MCF 10A (cell line): Measurements from ENCODE around the gene SUSD2. TPM values are rescaled to one million over a fixed set of nuclear protein-coding genes. Genes with fewer than 3 reads are reported as not detected.
A peak's percentile ranks its signal among the peaks of the same experiment; 100 is the strongest.
"Not testable (repeated sequence)": the region's sequence is repeated elsewhere in the genome, so short reads cannot be mapped to it uniquely, and the experiment has no call there.

Experiments
- Bru-seq: library from RNA; stranded (reverse); fragments of 400-500 nt; gene quantifications from one replicate; lab custom pipeline; 2021; lab: Mats Ljungman, UMichigan
- BruChase-seq, 2 experiments: library from RNA; stranded (reverse); fragments of 400-500 nt; gene quantifications; one replicate each; lab custom pipeline; 2021; lab: Mats Ljungman, UMichigan
- BruUV-seq: library from RNA; stranded (reverse); fragments of 400-500 nt; replicated peaks from 2 replicates; lab custom pipeline; 2021; lab: Mats Ljungman, UMichigan
- CTCF ChIA-PET: fragments of 300-600 bp; sonication (Branson Sonifier 250); formaldehyde crosslinking; extraction: SDS; loops from one replicate; lab custom pipeline; 2021; ENCODE audit warnings: antibody characterized with exemption, inconsistent platforms; lab: Yijun Ruan, JAX
- POLR2A ChIA-PET: fragments of 300-600, 350-650 bp; sonication (Branson Sonifier 250); formaldehyde crosslinking; extraction: SDS; loops from one replicate; lab custom pipeline; 2020; ENCODE audit warnings: antibody characterized with exemption, inconsistent platforms; lab: Yijun Ruan, JAX
- DNase-seq: peaks from one replicate; pipeline ENCODE4 v3.0.0-alpha.2; 2018; ENCODE audit not compliant: unreplicated experiment
- H3K27ac Mint-ChIP-seq: one replicate; pipeline ENCODE4 v1.8.0; 2022; ENCODE audit warnings: mild to moderate bottlenecking, low read depth, mixed read lengths; ENCODE audit not compliant: unreplicated experiment
- H3K27me3 Mint-ChIP-seq: one replicate; pipeline ENCODE4 v1.8.0; 2022; ENCODE audit warnings: mixed read lengths; ENCODE audit not compliant: insufficient read depth, unreplicated experiment
- H3K36me3 Mint-ChIP-seq: one replicate; pipeline ENCODE4 v1.8.0; 2022; ENCODE audit warnings: mild to moderate bottlenecking, moderate library complexity, mixed read lengths; ENCODE audit not compliant: insufficient read depth, unreplicated experiment
- H3K4me1 Mint-ChIP-seq: one replicate; pipeline ENCODE4 v1.8.0; 2022; ENCODE audit warnings: mixed read lengths; ENCODE audit not compliant: insufficient read depth, unreplicated experiment
- H3K4me3 Mint-ChIP-seq: one replicate; pipeline ENCODE4 v1.8.0; 2022; ENCODE audit warnings: mild to moderate bottlenecking, moderate library complexity, mixed read lengths; ENCODE audit not compliant: unreplicated experiment
- H3K9me3 Mint-ChIP-seq: one replicate; pipeline ENCODE4 v1.8.0; 2022; ENCODE audit warnings: mixed read lengths; ENCODE audit not compliant: unreplicated experiment
- intact Hi-C: fragments of 100-400 bp; cut with micrococcal nuclease; formaldehyde crosslinking; loops from 2 replicates; pipeline ENCODE4 v1.14.1; 2022
- long read RNA-seq: library from polyadenylated mRNA; stranded (forward); transcript quantifications from one replicate; pipeline ENCODE4 v2.0.0, GENCODE V29; 2022
- total RNA-seq: library from RNA; stranded (reverse); gene quantifications from 2 replicates; pipeline ENCODE4 v1.2.3, GENCODE V29; 2022
- TF ChIP-seq, protein P1 (sequence below): fragments of 200-600 bp; IDR thresholded peaks from one replicate; pipeline ENCODE4 v1.8.0; 2022; ENCODE audit warnings: antibody characterized with exemption, mild to moderate bottlenecking; ENCODE audit not compliant: unreplicated experiment

The SUSD2 gene, protein sequence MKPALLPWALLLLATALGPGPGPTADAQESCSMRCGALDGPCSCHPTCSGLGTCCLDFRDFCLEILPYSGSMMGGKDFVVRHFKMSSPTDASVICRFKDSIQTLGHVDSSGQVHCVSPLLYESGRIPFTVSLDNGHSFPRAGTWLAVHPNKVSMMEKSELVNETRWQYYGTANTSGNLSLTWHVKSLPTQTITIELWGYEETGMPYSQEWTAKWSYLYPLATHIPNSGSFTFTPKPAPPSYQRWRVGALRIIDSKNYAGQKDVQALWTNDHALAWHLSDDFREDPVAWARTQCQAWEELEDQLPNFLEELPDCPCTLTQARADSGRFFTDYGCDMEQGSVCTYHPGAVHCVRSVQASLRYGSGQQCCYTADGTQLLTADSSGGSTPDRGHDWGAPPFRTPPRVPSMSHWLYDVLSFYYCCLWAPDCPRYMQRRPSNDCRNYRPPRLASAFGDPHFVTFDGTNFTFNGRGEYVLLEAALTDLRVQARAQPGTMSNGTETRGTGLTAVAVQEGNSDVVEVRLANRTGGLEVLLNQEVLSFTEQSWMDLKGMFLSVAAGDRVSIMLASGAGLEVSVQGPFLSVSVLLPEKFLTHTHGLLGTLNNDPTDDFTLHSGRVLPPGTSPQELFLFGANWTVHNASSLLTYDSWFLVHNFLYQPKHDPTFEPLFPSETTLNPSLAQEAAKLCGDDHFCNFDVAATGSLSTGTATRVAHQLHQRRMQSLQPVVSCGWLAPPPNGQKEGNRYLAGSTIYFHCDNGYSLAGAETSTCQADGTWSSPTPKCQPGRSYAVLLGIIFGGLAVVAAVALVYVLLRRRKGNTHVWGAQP
- total RNA-seq (13.3 and 32.8 TPM in 2 replicates), Bru-seq, nascent RNA (percentile 32 among the genes with signal in this experiment), BruChase-seq, experiment 1, labeled RNA remaining after a 6-hour chase (percentile 48 among the genes with signal in this experiment), BruChase-seq, experiment 2, labeled RNA remaining after a 2-hour chase (percentile 40 among the genes with signal in this experiment)
- long read RNA-seq, transcript SUSD2-201 (15 exons, 3,404 nt): major isoform, 156 of 180 reads
- long read RNA-seq, partial matches to known transcripts: 15 of 180 reads
- long read RNA-seq, other reads (novel, unspliced or antisense): 9 of 180 reads

DNA sequence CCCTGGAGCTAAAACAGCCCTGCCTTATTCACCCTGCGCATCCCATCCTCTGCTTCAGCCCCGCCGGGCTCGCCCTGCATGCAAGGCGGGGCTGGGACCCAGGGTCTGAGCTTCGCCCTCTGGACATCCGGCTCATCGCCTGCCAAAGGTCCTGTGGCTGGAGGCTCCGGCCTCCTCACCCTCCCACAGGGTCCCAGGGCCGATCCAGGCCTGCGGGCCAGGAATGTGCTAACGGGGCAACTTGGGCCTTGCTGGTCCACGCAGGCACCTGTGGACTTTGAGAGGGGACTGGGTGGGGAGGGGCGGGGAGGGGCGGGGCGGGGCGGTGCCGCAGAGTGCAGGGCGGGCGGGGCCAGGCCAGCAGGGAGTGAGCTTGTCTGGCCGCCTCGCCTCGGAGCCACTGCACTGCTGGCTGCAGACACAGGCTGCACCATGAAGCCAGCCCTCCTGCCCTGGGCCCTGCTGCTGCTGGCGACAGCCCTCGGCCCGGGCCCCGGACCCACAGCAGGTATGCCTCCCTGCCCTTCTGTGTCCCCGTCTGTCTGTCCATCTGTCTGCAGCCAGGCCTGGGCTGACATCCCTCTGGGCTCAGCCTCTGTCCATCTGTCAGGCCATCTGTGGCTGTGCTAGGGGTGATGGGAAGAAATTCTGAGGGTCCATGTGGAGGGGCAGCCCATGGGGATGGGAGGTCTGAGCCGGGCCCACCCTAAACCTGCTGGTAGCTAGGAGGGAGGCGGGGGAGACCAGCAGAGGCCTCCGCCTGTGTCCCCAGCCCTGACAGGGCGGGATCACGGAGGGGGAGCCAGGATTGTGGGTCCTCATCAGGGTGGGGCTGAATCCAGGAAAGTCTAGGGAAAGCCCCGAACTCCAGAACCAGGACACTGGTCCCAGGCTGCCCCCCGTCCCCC, at the start of gene SUSD2:
SUSD2 (plus strand) TSS at position 400 of the 908 bp plus-strand sequence; CDS start at position 433, 33 bp downstream.
- H3K27ac Mint-ChIP-seq: no peak within 1 kb of the TSS
- intact Hi-C loops: no loop called here
- ChIA-PET POLR2A (no interaction called here), CTCF (interaction anchor here (3.4 kb wide), 1 partner anchor 9 kb away, joined by 23 read pairs; no protein-coding TSS in a partner anchor)
- H3K36me3 Mint-ChIP-seq: no peaks in the 10 kb centered on the region
- BruUV-seq: no TSS peak
- no peaks in the 10 kb centered on the region for H3K9me3 Mint-ChIP-seq
- no peak within 1 kb of the TSS for H3K4me3 Mint-ChIP-seq
- no peaks in the 10 kb centered on the region for H3K27me3 Mint-ChIP-seq
- DNase-seq: no peak
- TF ChIP-seq, protein P1, sequence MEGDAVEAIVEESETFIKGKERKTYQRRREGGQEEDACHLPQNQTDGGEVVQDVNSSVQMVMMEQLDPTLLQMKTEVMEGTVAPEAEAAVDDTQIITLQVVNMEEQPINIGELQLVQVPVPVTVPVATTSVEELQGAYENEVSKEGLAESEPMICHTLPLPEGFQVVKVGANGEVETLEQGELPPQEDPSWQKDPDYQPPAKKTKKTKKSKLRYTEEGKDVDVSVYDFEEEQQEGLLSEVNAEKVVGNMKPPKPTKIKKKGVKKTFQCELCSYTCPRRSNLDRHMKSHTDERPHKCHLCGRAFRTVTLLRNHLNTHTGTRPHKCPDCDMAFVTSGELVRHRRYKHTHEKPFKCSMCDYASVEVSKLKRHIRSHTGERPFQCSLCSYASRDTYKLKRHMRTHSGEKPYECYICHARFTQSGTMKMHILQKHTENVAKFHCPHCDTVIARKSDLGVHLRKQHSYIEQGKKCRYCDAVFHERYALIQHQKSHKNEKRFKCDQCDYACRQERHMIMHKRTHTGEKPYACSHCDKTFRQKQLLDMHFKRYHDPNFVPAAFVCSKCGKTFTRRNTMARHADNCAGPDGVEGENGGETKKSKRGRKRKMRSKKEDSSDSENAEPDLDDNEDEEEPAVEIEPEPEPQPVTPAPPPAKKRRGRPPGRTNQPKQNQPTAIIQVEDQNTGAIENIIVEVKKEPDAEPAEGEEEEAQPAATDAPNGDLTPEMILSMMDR: no peak
- H3K4me1 Mint-ChIP-seq: no peaks in the 10 kb centered on the region

DNA sequence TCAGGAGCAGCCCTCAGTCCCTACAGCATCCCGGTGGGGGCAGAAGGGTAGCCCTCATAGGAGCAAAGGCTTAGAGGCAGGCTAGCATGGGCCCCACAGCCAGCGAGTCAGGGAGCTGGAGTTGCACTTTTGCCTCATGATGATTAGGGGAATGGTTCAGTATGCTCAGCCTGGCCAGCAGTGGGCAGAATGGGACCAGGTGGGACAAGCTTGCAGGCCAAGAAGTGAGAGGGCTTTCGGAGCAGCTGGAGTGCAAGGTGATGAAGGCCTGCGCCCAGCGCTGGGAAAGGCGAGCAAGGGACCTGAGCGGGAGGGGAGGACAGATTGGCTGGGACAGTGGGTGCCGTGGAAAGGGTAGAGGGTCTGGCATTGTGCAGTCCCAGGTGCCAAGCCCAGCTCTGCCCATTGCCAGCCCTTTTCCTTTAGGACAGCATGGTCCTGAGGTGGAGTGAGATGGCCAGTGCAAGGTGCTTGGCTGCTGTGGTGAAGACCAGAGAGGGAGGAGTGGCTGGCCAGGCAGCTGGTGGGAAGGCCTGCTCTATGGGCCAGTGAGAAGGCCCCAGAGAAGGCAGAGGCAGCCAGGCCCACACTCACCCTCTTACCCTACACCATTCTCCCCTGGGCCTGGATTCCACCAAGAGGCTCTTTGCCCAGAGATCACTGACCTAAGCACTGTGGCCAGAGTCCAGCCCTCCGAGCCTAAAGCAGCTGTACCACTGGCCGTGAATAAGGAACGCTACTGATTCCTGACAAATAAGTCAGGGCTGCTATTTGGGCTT, 47.9 kb upstream of the SUSD2 start:
- Mint-ChIP-seq H3K27me3 (no peaks in the 10 kb centered on the region), H3K9me3 (no peaks in the 10 kb centered on the region), H3K4me3 (no peak overlapping the region), H3K4me1 (no peaks in the 10 kb centered on the region), H3K36me3 (peaks cover 42% of the 10 kb centered on the region), H3K27ac (no peak overlapping the region)
- TF ChIP-seq, protein P1: no peak
- POLR2A ChIA-PET: no interaction called here
- BruUV-seq: no TSS peak
- intact Hi-C loops: no loop called here
- CTCF ChIA-PET: interaction anchor here (0.6 to 0.9 kb wide), 3 partner anchors 24 to 1608 kb away, joined by 3 read pairs; no protein-coding TSS in a partner anchor
- no peak for DNase-seq

- Mint-ChIP-seq H3K4me1 (no peaks in the 10 kb centered on the region), H3K27ac (no peak overlapping the region), H3K27me3 (no peaks in the 10 kb centered on the region), H3K9me3 (no peaks in the 10 kb centered on the region), H3K36me3 (peaks cover 42% of the 10 kb centered on the region), H3K4me3 (no peak overlapping the region)
- intact Hi-C loops: no loop called here
- TF ChIP-seq, protein P1: no peak
- BruUV-seq: no TSS peak
- ChIA-PET CTCF (interaction anchor here (0.6 kb wide), 1 partner anchor 100 kb away, joined by 3 read pairs; no protein-coding TSS in a partner anchor), POLR2A (no interaction called here)
- no peak for DNase-seq
Measured at GRCh38 chr22:24134090-24134846, 47.0 kb upstream of the SUSD2 start.

DNA sequence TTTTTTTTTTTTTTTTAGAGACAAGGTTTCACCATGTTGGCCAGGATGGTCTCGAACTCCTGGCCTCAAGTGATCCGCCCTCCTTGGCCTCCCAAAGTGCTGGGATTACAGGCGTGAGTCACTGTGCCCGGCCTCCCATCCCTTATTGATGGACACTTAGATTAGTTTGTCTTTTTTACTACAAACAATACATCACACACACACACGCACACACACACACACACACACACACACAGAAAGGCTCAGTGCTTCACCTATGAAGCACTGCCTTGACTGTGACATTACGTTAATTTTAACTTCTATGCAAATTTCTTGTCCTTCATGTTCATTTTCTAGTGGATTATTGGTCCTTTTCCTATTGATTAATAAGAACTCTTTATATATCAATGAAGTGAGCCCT, 44.8 kb upstream of the SUSD2 start:
- BruUV-seq, H3K27ac Mint-ChIP-seq, H3K9me3 Mint-ChIP-seq, H3K4me1 Mint-ChIP-seq, intact Hi-C loops, POLR2A ChIA-PET, H3K4me3 Mint-ChIP-seq, DNase-seq, H3K27me3 Mint-ChIP-seq: not testable (repeated sequence)
- CTCF ChIA-PET: interaction anchor here (0.9 to 1.3 kb wide), 2 partner anchors 19 to 38 kb away, joined by 4 to 8 read pairs; no protein-coding TSS in a partner anchor
- H3K36me3 Mint-ChIP-seq: peaks cover 39% of the 10 kb centered on the region
